Heart right ventricle (tissue), 16 donors: Measurements from ENCODE around the gene SHLD2. TPM values are rescaled to one million over a fixed set of nuclear protein-coding genes. Genes with fewer than 3 reads are reported as not detected.
"Not testable (repeated sequence)": the region's sequence is repeated elsewhere in the genome, so short reads cannot be mapped to it uniquely, and the experiment has no call there.

Experiments
- ATAC-seq, 8 donors: fragments of 200-7000 bp; cut with Tn5 transposase; one replicate each; pipeline ENCODE4 v1.9.1; 2020; ENCODE audit warnings: mild to moderate bottlenecking in 8 of 8, moderate library complexity in 8 of 8, moderate number of reproducible peaks in 1 of 8
- DNase-seq, 2 donors: peaks; one replicate each; pipeline ENCODE4 v3.0.0-alpha.2; 2020
- H3K27ac ChIP-seq, 10 donors: fragments of 200-600 bp; sonication (generic) in 2 of 10; one replicate each; pipeline versions ENCODE4 v1.5.0 to v1.8.0; 2020 to 2022; ENCODE audit warnings: mild to moderate bottlenecking in 3 of 10
- H3K27me3 ChIP-seq, 7 donors: fragments of 200-600 bp; one replicate each; pipeline ENCODE4 v1.8.0; 2021 to 2022; ENCODE audit warnings: mild to moderate bottlenecking in 2 of 7
- H3K36me3 ChIP-seq, 9 donors: fragments of 200-600 bp; sonication (generic) in 1 of 9; one replicate each; pipeline versions ENCODE4 v1.5.0 to v1.8.0; 2020 to 2022; ENCODE audit warnings: mild to moderate bottlenecking in 2 of 9
- H3K4me1 ChIP-seq, 9 donors: fragments of 200-600 bp; sonication (generic) in 1 of 9; one replicate each; pipeline versions ENCODE4 v1.5.0 to v1.8.0; 2020 to 2022; ENCODE audit warnings: mild to moderate bottlenecking in 4 of 9
- H3K4me3 ChIP-seq, 10 donors: fragments of 200-600 bp; sonication (generic) in 2 of 10; one replicate each; pipeline versions ENCODE4 v1.5.0 to v1.8.0; 2020 to 2022; ENCODE audit warnings: mild to moderate bottlenecking in 7 of 10, moderate library complexity in 2 of 10
- H3K9me3 ChIP-seq, 11 donors: fragments of 200-600 bp in 10 of 11; sonication (generic) in 2 of 11; one replicate each; pipeline versions ENCODE4 v1.5.0 to v1.8.0; 2013 to 2022; ENCODE audit warnings: mild to moderate bottlenecking in 2 of 11, control low read depth in 1 of 11, moderate library complexity in 1 of 11
- WGBS, 2 donors: extraction: QIAGEN DNeasy Blood & Tissue Kit; methylation state at CpG; one replicate each; pipeline ENCODE4 v1.1.7; 2013; ENCODE audit warnings: inconsistent platforms in 1 of 2; 5-methylcytosine and 5-hydroxymethylcytosine counted together
- intact Hi-C, 10 donors: fragments of 100-400 bp; cut with DNase I; formaldehyde crosslinking; loops; one replicate each; pipeline versions ENCODE4 v1.11.1 to v1.14.2; 2022
- polyA plus RNA-seq, 2 donors: library from polyadenylated mRNA; stranded (reverse); fragments of 200-250 nt; gene quantifications; one replicate each; pipeline ENCODE4 v1.2.3, GENCODE V29; 2013
- total RNA-seq, 10 donors: library from RNA; stranded (reverse); fragmentation: NEBNext Ultra II Directional in 3 of 10; extraction: Animal tissue kit (Norgen Biotek cat#: 25700) in 3 of 10; gene quantifications; one replicate each; pipeline versions ENCODE4 v1.2.1 to v1.2.4, GENCODE V29; 2021 to 2023
- TF ChIP-seq, protein P1 (sequence below), 9 donors: fragments of 200-600 bp; sonication (generic) in 2 of 9; IDR thresholded peaks; one replicate each; pipeline versions ENCODE4 v1.5.0 to v1.8.0; 2021 to 2022; ENCODE audit warnings: antibody characterized with exemption in 9 of 9, mild to moderate bottlenecking in 5 of 9, moderate library complexity in 1 of 9
- donor health status: Arrhythmogenic right ventricular cardiomyopathy.
- donor health status: ischemic (EF 13 %, LVEDD 7.1; RV severe dilation, severe dysfunction).
- donor health status: healthy with polysubstance abuse.
- donor health status: DM: no; HTN: yes; CAD: no.
- donor health status: DM: no; HTN: no; CAD: no.
- donor health status: ischemic (EF 25% LVEDD 6.9; RV normal size, moderate dysfunction).
- donor health status: ischemic (EF 25% LVEDD 5.7; RV mildly dilated, moderate dysfunction).
- donor health status: healthy.
- donor health status: DM: yes; HTN: yes; CAD: no.
- donor health status: Ischemic cardiomyopathy.
- donor health status: ischemic (EF 35%, LVEDD 5.7; RV mildly dilated, moderate dysfunction).
- donor health status: nonischemic (EF 11% LVEDD 7.7; RV severe dilation, severe dysfunction).
- donor health status: DM: yes; HTN: yes; CAD: no.
- donor health status: PGD.
- donor health status: ischemic (EF 29% LVEDD 5.4; RV normal size, mild dysfunction).
- donor health status: nonischemic (EF 23%, LVEDD 6.1; RV moderate dilation, normal function).

Gene SHLD2
- total and polyA plus RNA-seq, 12 donors = 9.4 to 16.1 (median 11.1) TPM

DNA sequence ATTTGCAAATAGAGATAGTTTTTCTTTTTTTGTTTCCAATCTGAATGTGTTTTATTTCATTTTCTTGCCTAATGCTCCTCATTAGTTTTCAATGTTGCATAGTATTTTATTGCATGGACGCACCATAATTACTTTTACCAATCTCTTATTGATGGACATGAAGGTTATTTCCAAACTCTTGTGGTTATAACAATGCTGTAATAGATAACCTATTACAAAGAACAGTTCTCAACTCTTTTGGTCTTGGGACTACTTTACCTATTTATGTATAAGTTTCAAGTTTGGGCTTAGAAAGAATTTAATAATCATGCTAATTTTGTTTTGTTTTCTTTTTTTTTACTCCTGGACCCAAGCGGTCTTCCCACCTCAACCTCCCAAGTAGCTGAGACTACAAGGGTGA lies 7.0 kb downstream of the SHLD2 start:
- intact Hi-C loops = no loop called here
- WGBS, 2 donors = 97 to 99% methylated on average over 2 of the region's 2 CpGs
- H3K4me3 ChIP-seq = no peak overlapping the region
- no peak for DNase-seq
- H3K27ac ChIP-seq = no peak overlapping the region
- H3K27me3 ChIP-seq = no peaks in the 10 kb centered on the region
- H3K36me3 ChIP-seq = peaks cover 0 to 84% (median 15%) of the 10 kb centered on the region in 9 donors
- no peak for ATAC-seq
- peaks cover 0 to under 1% (median 0%) of the 10 kb centered on the region in 9 donors for H3K4me1 ChIP-seq
- no peaks in the 10 kb centered on the region for H3K9me3 ChIP-seq
- TF ChIP-seq, protein P1, sequence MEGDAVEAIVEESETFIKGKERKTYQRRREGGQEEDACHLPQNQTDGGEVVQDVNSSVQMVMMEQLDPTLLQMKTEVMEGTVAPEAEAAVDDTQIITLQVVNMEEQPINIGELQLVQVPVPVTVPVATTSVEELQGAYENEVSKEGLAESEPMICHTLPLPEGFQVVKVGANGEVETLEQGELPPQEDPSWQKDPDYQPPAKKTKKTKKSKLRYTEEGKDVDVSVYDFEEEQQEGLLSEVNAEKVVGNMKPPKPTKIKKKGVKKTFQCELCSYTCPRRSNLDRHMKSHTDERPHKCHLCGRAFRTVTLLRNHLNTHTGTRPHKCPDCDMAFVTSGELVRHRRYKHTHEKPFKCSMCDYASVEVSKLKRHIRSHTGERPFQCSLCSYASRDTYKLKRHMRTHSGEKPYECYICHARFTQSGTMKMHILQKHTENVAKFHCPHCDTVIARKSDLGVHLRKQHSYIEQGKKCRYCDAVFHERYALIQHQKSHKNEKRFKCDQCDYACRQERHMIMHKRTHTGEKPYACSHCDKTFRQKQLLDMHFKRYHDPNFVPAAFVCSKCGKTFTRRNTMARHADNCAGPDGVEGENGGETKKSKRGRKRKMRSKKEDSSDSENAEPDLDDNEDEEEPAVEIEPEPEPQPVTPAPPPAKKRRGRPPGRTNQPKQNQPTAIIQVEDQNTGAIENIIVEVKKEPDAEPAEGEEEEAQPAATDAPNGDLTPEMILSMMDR (IDR thresholded peaks at IDR 0.05) = no peak

DNA sequence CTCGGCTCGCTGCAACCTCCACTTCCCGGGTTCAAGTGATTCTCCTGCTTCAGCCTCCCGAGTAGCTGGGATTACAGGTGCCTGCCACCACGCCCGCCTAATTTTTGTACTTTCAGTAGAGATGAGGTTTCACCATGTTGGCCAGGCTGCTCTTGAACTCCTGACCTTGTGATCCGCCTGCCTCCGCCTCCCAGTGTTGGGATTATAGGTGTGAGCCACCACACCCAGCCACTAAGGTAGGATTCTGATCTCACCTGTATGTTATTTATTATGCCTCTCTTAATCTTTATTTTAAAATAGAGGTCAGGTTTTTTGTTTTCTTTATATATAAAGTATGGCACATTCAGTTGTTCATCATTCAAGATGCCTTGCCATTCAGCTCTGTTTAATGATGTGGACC lies 9.7 kb downstream of the SHLD2 start:
- ATAC-seq, DNase-seq, H3K27ac ChIP-seq, H3K4me3 ChIP-seq, H3K27me3 ChIP-seq, H3K9me3 ChIP-seq, intact Hi-C loops, H3K4me1 ChIP-seq: not testable (repeated sequence)
- WGBS, 2 donors = 87 to 90% methylated on average over 8 of the region's 8 CpGs
- peaks cover 0 to 94% (median 11%) of the 10 kb centered on the region in 9 donors for H3K36me3 ChIP-seq

DNA sequence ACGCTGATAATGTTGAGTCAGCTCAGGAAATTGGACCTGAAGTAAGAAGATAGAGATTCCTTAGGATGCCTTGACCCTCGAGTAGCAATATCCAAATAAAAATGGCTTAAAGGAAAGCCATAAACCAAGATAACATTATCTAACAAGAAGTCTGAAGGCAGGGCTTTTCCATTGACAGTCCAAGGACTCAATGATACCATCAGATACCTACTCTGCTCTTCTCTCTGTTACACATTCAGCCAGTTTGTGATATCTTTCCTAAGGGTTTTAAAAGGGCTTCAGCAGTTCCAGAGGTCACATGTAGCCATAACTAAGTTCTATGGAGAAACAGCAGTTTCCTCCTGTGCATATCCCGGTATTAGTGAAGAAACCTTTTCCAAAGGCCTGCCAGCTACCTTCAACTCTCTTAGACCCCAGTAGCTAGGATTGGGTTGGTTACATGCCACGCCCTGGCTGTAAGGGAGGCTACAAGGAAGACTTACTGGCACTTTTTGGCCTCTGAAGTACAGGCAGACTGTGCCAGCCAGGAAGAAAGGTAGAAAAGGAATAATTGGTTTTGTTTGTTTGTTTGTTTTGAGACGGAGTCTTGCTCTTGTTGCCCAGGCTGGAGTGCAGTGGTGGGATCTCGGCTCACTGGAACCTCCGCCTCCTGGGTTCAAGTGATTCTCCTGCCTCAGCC lies 10.6 kb downstream of the SHLD2 start:
- ATAC-seq = no peak
- H3K4me3 ChIP-seq = no peak overlapping the region
- no peaks in the 10 kb centered on the region for H3K4me1 ChIP-seq
- intact Hi-C loops = no loop called here
- WGBS, 2 donors = 92 to 94% methylated on average over 7 of the region's 7 CpGs
- peaks cover 0 to 92% (median 8%) of the 10 kb centered on the region in 9 donors for H3K36me3 ChIP-seq
- DNase-seq = no peak
- H3K9me3 ChIP-seq = no peaks in the 10 kb centered on the region
- H3K27me3 ChIP-seq = no peaks in the 10 kb centered on the region
- no peak overlapping the region for H3K27ac ChIP-seq
- TF ChIP-seq, protein P1 (IDR thresholded peaks at IDR 0.05) = no peak

DNA sequence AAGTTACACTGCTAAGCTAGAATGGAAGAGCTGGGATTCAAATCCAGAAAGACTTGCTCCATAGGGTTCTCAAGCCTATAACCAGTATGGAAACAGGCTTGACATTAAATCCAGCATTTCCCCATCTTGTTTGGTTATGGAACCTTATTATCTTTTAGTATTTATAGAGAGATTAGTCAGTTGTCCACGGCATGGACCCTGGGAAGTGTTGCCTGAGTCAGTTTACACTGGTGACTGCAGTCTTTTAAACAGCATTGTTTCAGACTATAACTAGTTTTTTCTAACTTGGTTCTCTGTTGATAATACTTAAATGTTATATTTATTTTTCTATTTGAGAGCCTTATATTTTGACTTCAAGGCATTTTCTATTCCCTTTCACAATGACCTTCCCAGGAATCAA lies 23.1 kb downstream of the SHLD2 start:
- WGBS, 2 donors = 75 to 80% methylated on average over 1 of the region's 1 CpG
- DNase-seq, H3K27me3 ChIP-seq, H3K4me3 ChIP-seq, H3K4me1 ChIP-seq, ATAC-seq, H3K36me3 ChIP-seq, H3K27ac ChIP-seq, H3K9me3 ChIP-seq, intact Hi-C loops: not testable (repeated sequence)

DNA sequence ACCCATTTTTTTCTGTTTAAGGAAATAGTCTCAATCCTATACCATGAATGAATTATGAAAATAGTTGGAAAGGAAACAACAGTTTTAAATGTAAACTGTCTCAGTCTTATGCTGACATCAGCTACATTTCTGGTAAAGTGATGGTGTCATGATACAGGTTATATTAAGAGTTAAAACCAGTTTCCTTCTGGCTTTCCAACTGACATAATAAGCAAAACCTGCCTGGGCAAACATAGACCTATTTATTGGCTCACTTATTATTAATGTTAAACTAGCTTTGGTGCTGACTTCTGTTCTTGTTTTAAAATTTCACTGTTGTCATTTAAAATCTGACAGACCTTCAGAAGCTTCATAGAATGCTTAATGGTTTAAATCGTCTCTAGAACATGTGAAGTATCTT lies 24.0 kb downstream of the SHLD2 start:
- intact Hi-C loops, H3K9me3 ChIP-seq: not testable (repeated sequence)
- WGBS, 2 donors = 100% methylated on average over 1 of the region's 1 CpG; no CpG with 5 or more reads in 1 of the 2 donors

DNA sequence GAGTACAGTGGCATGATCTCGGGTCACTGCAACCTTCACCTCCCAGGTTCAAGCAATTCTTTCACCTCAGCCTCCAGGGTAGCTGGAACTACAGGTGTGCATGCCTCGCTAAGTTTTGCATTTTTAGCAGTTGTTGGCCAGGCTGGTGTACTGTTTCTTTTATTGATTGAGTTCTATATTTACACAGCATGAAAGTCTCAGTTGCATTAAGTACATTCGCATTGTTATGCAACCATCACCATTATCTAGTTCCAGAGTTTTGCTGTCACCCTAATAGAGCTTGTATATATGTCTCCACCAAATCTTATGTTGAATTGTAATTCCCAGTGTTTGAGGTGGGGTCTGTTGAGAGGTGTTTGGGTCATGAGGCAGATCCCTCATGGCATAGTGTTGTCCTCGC lies 28.3 kb downstream of the SHLD2 start:
- DNase-seq, intact Hi-C loops, H3K4me1 ChIP-seq, H3K9me3 ChIP-seq, ATAC-seq, H3K4me3 ChIP-seq, H3K36me3 ChIP-seq, H3K27ac ChIP-seq, H3K27me3 ChIP-seq: not testable (repeated sequence)
- WGBS, 2 donors = 94 to 95% methylated on average over 3 of the region's 4 CpGs

More for the DNA sequence above, 24.0 kb downstream of the SHLD2 start:
- H3K4me3 ChIP-seq, ATAC-seq, H3K36me3 ChIP-seq, H3K4me1 ChIP-seq, H3K27me3 ChIP-seq, H3K27ac ChIP-seq, DNase-seq: not testable (repeated sequence)

DNA sequence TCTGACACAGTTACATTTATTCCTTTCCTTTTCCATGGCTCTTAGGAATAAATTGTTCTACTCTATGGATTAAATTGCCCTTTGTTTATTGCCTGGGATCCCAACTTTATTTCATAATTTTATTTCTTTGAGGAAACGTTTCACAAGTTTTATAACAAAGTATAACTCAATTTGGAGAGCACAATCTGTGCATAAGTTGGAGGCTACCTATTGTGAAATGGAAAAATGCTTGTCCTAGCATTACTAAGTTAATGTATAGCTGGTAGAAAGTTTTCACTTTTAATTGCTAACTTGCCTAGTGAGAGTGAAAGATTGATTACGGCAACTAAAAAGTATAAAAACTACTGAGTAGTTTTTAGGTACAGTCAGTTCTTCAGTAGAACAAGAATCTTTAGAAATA lies 32.0 kb downstream of the SHLD2 start:
- H3K36me3 ChIP-seq, H3K27me3 ChIP-seq, H3K4me3 ChIP-seq, H3K4me1 ChIP-seq, H3K27ac ChIP-seq, intact Hi-C loops, H3K9me3 ChIP-seq, ATAC-seq, DNase-seq: not testable (repeated sequence)
- WGBS, 2 donors = 100% methylated on average over 1 of the region's 2 CpGs

DNA sequence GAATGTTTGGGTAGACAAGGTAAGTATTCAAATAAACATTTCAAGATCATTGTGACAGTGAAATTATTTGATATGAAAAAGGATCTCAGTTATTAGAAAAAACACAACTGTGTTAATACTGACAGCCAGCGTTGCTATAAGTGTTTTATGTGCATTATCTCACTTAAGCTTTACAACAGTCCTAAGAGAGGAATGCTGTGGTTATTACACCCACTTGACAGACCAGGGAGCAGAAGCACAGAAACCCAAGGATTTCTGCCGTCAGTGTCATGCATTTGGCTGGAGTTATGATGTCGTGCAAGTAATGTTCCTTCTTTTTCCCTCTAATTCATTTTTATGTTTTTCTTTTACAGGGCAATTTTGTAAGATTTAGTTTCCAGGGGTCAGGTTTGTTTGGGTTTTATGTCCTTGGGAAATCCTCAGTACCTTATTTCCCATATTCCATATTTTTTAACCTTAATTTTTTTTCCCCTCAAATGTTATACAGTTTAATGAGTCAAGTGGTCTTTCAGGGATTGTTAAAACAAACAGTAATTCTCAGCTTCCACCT lies 32.7 kb downstream of the SHLD2 start:
- DNase-seq, intact Hi-C loops, H3K4me1 ChIP-seq, H3K9me3 ChIP-seq, H3K4me3 ChIP-seq, H3K27me3 ChIP-seq, ATAC-seq, H3K27ac ChIP-seq, H3K36me3 ChIP-seq: not testable (repeated sequence)
- WGBS, 2 donors = 85 to 95% methylated on average over 2 to 3 of the region's 3 CpGs

DNA sequence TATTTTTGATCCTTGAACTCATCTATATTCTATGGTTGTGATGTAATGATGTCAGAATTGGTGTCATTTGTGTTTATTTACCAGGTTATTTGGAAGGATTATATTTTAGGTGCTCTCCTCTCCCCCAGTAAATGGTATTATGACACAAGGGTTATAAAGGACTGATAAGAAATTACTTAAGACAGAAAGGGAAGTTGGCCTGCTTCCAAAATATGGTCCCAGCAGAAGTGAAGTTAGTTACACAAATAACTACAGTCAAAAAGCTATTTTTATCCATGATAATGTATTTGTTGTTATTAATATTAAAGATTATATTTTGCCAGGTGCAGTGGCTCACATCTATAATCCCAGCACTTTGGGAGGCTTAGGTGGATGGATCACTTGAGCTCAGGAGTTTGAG lies 37.2 kb downstream of the SHLD2 start:
- DNase-seq = peak in 1 of 2 donors; percentile 9
- H3K9me3 ChIP-seq = peaks cover 0 to 13% (median 7%) of the 10 kb centered on the region in 11 donors
- intact Hi-C loops, H3K4me3 ChIP-seq, ATAC-seq, H3K27me3 ChIP-seq, H3K36me3 ChIP-seq, H3K27ac ChIP-seq: not testable (repeated sequence)
- peaks cover 0 to 20% (median 10%) of the 10 kb centered on the region in 9 donors for H3K4me1 ChIP-seq
